GM12878 (cell line): Measurements from ENCODE around the gene EPB41L2.

ENCODE experiments used
- EP300 ChIP-seq, 2 experiments: fragments of 150-350 bp in 1 of 2; IDR thresholded peaks; 2 replicates each; pipeline ENCODE4 v1.6.1; 2011 to 2012; ENCODE audit warnings: low read depth in 2 of 2, low read length in 2 of 2, borderline replicate concordance in 1 of 2, improper control_type of control experiment in 1 of 2, inconsistent platforms in 1 of 2; ENCODE audit not compliant: control insufficient read depth in 1 of 2
- MTA3 ChIP-seq: IDR thresholded peaks from 2 replicates; pipeline ENCODE4 v1.6.1; 2012; ENCODE audit warnings: low read length, inconsistent platforms, borderline replicate concordance

DNA sequence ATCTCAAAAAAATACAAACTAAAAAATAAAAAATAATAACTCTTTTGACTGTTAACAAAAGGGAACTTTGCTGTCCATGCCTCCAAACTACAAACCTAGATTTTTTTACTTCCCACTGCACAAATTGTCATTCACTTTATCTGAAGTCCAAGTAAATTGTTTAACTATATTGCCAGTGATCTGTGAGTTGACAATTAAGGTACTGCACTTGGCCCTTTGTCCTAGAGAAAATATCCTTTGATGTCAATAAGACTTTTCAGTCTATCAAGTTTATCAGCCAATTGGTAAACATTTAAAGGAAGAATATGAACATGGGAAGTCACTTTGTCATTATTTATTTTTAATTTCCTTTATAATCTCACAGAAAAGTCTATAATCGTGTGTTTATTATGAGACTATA is 19.3 kb upstream of the EPB41L2 start:
- TF ChIP-seq EP300 (IDR thresholded peaks at IDR 0.05; ENCODE audit: borderline replicate concordance in 1 of 2, control insufficient read depth in 1 of 2, low read depth in 2 of 2, low read length in 2 of 2) (no peak), MTA3 (no peak)
